Suprapubic skin (tissue), 4 donors: Measurements from ENCODE around the gene ROR2. TPM values are rescaled to one million over a fixed set of nuclear protein-coding genes. Genes with fewer than 3 reads are reported as not detected.
"Not testable (repeated sequence)": the region's sequence is repeated elsewhere in the genome, so short reads cannot be mapped to it uniquely, and the experiment has no call there.

ENCODE experiments used
- DNase-seq, 2 donors: peaks; one replicate each; pipeline ENCODE4 v3.0.0-alpha.2; 2019; ENCODE audit warnings: low spot score in 2 of 2
- H3K27ac ChIP-seq: fragments of 200-600 bp; sonication (generic); one replicate; pipeline ENCODE4 v1.5.1; 2019
- H3K27me3 ChIP-seq: fragments of 200-600 bp; sonication (generic); one replicate; pipeline ENCODE4 v1.5.1; 2019
- H3K36me3 ChIP-seq: fragments of 200-600 bp; sonication (generic); one replicate; pipeline ENCODE4 v1.5.1; 2019
- H3K4me1 ChIP-seq: fragments of 200-600 bp; sonication (generic); one replicate; pipeline ENCODE4 v1.5.1; 2019
- H3K4me3 ChIP-seq: fragments of 200-600 bp; sonication (generic); one replicate; pipeline ENCODE4 v1.5.1; 2019; ENCODE audit warnings: mild to moderate bottlenecking
- H3K9me3 ChIP-seq: fragments of 200-600 bp; sonication (generic); one replicate; pipeline ENCODE4 v1.5.1; 2019
- EP300 ChIP-seq: sonication (generic); formaldehyde crosslinking; IDR thresholded peaks from one replicate; pipeline ENCODE4 v1.6.1; 2017; ENCODE audit warnings: antibody characterized with exemption
- POLR2A ChIP-seq, 2 donors: fragments of 450-650 bp; IDR thresholded peaks; one replicate each; pipeline ENCODE4 v1.6.1; 2017; ENCODE audit warnings: antibody characterized with exemption in 2 of 2, mild to moderate bottlenecking in 2 of 2, moderate library complexity in 2 of 2
- POLR2AphosphoS5 ChIP-seq, 3 donors: sonication (generic); formaldehyde crosslinking; IDR thresholded peaks; one replicate each; pipeline ENCODE4 v1.6.1; 2017; ENCODE audit warnings: antibody characterized with exemption in 3 of 3
- WGBS: methylation state at CpG from one replicate; pipeline ENCODE4 v1.1.5; 2018; 5-methylcytosine and 5-hydroxymethylcytosine counted together
- total RNA-seq, 4 donors: library from RNA; depleted of rRNA; stranded (reverse); fragments of >200 nt; gene quantifications; one replicate each; pipeline ENCODE4 v1.1.0, GENCODE V29; 2016
- TF ChIP-seq, protein P1 (sequence below), 2 donors: fragments of 200-600 bp in 1 of 2; fragments of 450-650 bp in 1 of 2; sonication (generic) in 1 of 2; IDR thresholded peaks; one replicate each; pipeline ENCODE4 v1.5.1; 2016 to 2019; ENCODE audit warnings: antibody characterized with exemption in 2 of 2, mild to moderate bottlenecking in 1 of 2, moderate library complexity in 1 of 2

The ROR2 gene
- total RNA-seq, 4 donors from 2014 or later: 3.3 to 7.3 (median 5.0) TPM

DNA sequence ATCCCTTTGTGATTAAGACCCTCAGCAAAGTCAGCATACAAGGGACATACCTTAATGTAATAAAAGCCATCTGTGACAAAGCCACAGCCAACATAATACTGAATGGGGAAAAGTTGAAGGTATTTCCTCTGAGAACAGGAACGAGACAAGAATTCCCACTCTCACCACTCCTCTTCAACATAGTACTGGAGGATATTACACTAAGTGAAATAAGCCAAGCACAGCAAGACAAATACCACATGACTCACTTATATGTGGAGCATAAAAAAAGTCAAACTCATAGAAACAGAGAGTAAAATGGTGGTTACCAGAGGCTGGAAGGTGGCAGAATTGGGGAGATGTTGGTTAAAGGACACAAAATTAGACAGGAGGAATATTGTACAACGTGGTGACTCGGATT lies 408.3 kb downstream of the ROR2 start:
- DNase-seq: no peak
- H3K27me3 ChIP-seq: no peaks in the 10 kb centered on the region
- H3K4me1 ChIP-seq: no peaks in the 10 kb centered on the region
- no peak overlapping the region for H3K4me3 ChIP-seq
- H3K27ac ChIP-seq: no peak overlapping the region
- H3K9me3 ChIP-seq: no peaks in the 10 kb centered on the region
- TF ChIP-seq, protein P1, sequence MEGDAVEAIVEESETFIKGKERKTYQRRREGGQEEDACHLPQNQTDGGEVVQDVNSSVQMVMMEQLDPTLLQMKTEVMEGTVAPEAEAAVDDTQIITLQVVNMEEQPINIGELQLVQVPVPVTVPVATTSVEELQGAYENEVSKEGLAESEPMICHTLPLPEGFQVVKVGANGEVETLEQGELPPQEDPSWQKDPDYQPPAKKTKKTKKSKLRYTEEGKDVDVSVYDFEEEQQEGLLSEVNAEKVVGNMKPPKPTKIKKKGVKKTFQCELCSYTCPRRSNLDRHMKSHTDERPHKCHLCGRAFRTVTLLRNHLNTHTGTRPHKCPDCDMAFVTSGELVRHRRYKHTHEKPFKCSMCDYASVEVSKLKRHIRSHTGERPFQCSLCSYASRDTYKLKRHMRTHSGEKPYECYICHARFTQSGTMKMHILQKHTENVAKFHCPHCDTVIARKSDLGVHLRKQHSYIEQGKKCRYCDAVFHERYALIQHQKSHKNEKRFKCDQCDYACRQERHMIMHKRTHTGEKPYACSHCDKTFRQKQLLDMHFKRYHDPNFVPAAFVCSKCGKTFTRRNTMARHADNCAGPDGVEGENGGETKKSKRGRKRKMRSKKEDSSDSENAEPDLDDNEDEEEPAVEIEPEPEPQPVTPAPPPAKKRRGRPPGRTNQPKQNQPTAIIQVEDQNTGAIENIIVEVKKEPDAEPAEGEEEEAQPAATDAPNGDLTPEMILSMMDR (IDR thresholded peaks at IDR 0.05): no peak
- TF ChIP-seq POLR2AphosphoS5 (IDR thresholded peaks at IDR 0.05) (no peak), POLR2A (IDR thresholded peaks at IDR 0.05) (no peak), EP300 (no peak)
- WGBS: 71% methylated on average over 3 of the region's 3 CpGs
- no peaks in the 10 kb centered on the region for H3K36me3 ChIP-seq

GRCh38 chr9:91540506-91540905 lies 409.5 kb downstream of the ROR2 start:
- not testable (repeated sequence) for H3K4me1 ChIP-seq, H3K9me3 ChIP-seq, H3K27ac ChIP-seq, H3K27me3 ChIP-seq, H3K4me3 ChIP-seq, DNase-seq, H3K36me3 ChIP-seq
- 89% methylated on average over 4 of the region's 4 CpGs for WGBS

DNA sequence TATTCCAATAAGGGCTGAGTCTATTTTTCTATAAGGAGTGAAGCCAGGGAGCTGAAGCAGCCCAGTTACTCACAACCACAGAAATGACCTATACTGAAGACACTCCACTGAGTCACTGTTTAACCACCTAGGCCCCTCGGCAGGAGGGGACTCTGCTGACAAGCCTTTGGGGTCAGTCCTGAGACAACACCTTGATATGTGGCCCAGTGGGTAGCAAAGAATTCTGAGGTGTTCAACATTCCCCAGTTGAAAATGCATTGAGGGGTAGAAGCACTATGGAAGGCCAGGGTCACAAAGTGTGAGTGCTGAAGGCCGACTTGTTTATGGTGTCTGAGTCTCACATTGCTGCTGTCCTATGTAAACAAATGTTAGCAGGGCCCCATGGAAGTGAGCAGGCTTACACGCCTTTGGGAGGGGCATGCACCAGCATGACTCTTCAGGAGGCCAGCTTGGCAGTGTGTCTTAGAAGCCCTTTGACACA lies 413.8 kb downstream of the ROR2 start:
- no peak for DNase-seq
- 18% methylated on average over 3 of the region's 3 CpGs for WGBS
- Histone ChIP-seq H3K27ac (no peak overlapping the region), H3K4me3 (no peak overlapping the region), H3K36me3 (no peaks in the 10 kb centered on the region), H3K27me3 (peaks cover 6% of the 10 kb centered on the region), H3K4me1 (no peaks in the 10 kb centered on the region), H3K9me3 (no peaks in the 10 kb centered on the region)
- TF ChIP-seq POLR2A (IDR thresholded peaks at IDR 0.05): no peak
- TF ChIP-seq POLR2AphosphoS5 (IDR thresholded peaks at IDR 0.05): no peak
- TF ChIP-seq EP300: no peak
- TF ChIP-seq, protein P1 (IDR thresholded peaks at IDR 0.05): no peak

- H3K9me3 ChIP-seq: no peaks in the 10 kb centered on the region
- peaks cover 6% of the 10 kb centered on the region for H3K27me3 ChIP-seq
- H3K4me1 ChIP-seq: no peaks in the 10 kb centered on the region
- H3K4me3 ChIP-seq: no peak overlapping the region
- H3K27ac ChIP-seq: no peak overlapping the region
- TF ChIP-seq POLR2AphosphoS5 (IDR thresholded peaks at IDR 0.05): no peak
- TF ChIP-seq POLR2A (IDR thresholded peaks at IDR 0.05): no peak
- TF ChIP-seq, protein P1 (IDR thresholded peaks at IDR 0.05): no peak
- no peak for TF ChIP-seq EP300
- no peaks in the 10 kb centered on the region for H3K36me3 ChIP-seq
- no peak for DNase-seq
Measured at GRCh38 chr9:91534374-91534773, 415.7 kb downstream of the ROR2 start.

DNA sequence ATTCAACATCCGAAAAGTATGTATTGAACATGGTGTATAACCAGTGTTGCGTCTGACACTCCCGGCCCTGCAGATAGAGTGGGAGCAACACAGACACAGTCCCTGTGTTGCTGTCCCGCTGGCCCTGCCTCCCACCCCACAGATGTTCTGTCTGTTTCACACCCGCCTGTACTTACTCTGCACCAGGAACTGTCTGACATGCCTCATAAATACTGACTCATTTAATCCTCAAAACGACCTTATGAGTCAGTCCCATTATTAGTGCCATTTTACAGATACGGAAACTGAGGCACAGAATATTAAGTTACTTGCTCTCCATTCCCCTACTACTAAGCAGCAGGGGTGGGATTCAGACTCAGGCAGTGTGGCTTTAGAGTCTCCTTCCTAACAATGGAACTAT lies 416.6 kb downstream of the ROR2 start:
- no peak overlapping the region for H3K4me3 ChIP-seq
- 80% methylated on average over 7 of the region's 7 CpGs for WGBS
- no peaks in the 10 kb centered on the region for H3K36me3 ChIP-seq
- H3K9me3 ChIP-seq: no peaks in the 10 kb centered on the region
- H3K4me1 ChIP-seq: no peaks in the 10 kb centered on the region
- H3K27ac ChIP-seq: no peak overlapping the region
- TF ChIP-seq, protein P1 (IDR thresholded peaks at IDR 0.05): no peak
- TF ChIP-seq POLR2A (IDR thresholded peaks at IDR 0.05): no peak
- no peak for TF ChIP-seq POLR2AphosphoS5 (IDR thresholded peaks at IDR 0.05)
- TF ChIP-seq EP300: no peak
- peaks cover 6% of the 10 kb centered on the region for H3K27me3 ChIP-seq
- DNase-seq: no peak

DNA sequence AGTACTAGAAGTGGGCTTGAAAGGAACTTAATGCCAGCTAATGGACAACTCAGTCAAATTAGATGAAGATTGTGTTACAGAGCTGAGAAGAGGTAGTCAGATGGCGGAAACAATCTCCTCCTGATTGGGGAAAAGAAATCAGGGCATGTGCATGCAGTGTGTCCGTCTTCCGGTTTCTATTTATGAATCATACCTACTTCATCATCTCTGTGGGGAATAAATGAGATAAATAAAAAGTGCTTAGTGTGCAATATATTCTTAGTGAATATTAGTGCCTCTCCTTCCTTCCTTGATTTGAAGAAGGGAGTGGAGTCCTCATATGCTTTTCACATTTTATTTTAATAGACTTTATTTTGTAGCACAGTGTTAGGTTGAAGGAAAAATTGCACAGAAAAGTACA lies 417.7 kb downstream of the ROR2 start:
- Histone ChIP-seq H3K27me3 (peaks cover 6% of the 10 kb centered on the region), H3K27ac (no peak overlapping the region), H3K9me3 (no peaks in the 10 kb centered on the region), H3K4me1 (no peaks in the 10 kb centered on the region), H3K36me3 (no peaks in the 10 kb centered on the region), H3K4me3 (no peak overlapping the region)
- no peak for DNase-seq
- 82% methylated on average over 3 of the region's 3 CpGs for whole genome bisulfite sequencing
- no peak for TF ChIP-seq EP300
